NCI-H1105 (cell line): ENCODE measurements around the gene SLC4A4.
"Not testable (repeated sequence)": the region's sequence is repeated elsewhere in the genome, so short reads cannot be mapped to it uniquely, and the experiment has no call there.

Experiments
- DNase-seq: peaks from one replicate; lab custom pipeline; 2025; lab: John Stamatoyannopoulos, UW

SLC4A4 gene

DNA sequence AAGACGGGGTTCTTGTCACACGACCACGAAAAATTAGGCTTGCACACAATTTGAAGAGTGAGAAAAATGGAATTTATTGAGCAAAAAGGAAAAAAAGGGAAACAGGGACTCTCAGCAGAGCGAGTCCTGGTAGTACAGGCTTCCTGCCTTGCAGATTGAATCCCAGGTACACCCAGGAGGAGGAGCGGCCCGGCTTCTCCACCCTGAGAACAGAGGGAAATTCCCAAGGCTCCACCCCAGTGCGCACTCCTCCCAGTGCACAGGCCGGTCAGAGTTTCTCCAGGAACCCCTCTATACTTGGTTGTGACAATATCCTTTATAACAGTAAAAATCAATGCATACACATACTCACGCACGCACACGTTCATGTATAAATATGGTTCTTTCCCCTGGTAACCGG is 22.0 kb downstream of the SLC4A4 start:
- no peak for DNase-seq

DNA sequence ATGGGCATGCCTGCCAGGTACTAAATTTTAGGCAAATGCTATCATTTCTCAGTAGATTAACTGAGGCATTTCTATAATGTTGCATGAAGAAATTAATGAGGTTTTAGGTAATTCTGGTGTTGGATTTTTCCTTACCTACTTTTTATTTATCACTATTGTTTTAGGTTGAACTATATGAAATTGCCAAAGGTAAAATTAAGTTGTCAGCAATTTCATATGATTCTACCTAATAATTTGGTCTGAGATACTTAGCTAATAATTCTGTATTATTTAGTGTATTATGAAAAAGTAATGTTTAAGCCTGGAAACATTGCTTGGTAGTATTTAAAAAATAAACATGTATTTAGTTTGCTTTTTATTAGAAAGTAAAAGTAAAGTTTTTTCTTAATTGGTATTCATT is 22.7 kb downstream of the SLC4A4 start:
- DNase-seq = no peak

DNA sequence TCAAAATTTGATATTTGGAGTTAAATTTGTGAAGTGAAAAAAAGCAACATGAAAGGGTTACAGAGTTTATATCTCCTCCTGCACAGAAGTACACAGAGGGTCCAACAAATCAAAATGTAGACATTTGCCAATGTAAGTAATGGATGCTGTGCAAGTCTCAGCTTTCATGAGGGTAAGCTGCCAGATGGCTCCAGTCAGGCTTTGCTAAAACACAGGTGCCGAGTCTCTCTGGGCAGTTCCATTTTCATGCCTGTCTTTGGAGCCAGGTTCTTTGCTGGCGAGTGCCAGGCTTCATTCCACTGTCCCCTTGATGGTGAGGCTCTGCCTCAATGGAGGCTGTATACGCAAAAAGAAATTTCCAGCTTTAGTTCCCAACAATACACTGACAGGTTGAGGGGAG is 27.9 kb downstream of the SLC4A4 start:
- DNase-seq = no peak

DNA sequence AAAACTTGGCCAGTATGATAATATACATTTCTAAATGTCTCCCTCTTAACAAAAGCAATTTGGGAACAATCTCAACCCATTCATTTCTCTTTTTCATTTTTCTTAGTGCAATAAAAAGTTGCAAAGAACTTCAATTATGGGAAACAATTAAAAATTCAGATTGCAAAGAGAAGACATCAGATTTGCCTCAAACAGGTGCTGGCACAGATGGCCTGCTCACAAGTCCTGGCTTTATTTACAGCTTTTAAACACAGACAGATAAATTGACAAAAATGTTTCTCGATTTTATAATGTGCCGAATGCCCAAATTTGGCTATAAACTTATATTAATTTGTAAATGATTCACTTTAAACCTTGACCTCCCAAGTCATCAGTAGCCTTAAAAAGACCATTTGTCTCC is 28.7 kb downstream of the SLC4A4 start:
- no peak for DNase-seq

DNA sequence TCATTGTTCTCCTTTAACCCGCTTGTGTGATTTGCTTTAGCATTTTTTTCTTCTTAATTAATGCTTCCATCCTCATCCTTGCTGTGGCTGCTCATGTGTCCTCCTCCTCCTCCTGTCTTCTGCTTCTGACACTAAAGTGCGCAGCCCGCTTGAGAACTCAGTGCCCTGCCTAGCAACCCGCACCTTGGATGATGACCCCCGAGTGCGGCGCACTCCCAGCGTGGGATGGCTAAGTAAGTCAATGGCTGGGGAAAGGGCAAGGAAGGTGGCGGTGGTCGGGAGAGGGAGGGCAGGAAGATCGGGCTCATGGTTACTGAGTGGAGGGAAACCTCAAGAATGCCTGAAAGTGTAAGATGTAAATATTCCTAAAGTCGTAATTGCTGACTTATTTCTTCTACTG is 30.1 kb downstream of the SLC4A4 start:
- no peak for DNase-seq

DNA sequence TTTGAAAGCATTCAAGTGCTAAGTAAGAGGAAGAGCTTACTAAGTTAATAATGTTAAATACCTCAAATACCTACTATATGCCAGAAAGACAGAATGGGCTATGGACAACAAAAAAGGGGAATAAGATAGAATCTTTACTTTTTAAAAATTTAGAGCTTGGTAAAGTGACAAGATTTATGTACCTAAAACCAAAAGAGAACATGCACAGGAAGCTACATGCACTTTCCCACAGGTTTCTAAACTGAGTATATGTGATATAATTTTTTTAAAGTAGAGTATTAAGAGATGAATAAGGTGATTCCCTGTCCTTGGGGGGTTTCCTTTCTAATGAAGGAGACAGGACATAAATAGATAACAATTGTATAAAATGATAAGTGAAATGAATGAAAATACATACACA is 30.7 kb downstream of the SLC4A4 start:
- no peak for DNase-seq

DNA sequence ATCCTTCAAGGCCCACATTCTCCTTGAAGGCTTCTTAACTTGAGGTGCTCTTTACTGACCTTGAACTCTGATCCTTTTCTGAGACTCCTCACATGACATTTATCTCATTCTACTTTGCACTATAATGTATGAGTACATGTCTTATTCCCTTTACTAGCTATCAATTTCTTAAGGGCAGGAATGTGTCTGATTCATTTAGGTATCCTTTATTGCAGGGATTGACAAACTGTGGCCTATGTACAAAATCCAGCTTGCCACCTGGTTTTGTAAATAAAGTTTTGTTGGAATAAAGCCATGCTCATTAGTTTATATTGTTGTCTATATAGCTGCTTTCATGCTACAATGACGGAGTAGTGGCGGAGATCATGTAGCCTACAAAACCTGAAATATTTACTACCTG is 36.7 kb downstream of the SLC4A4 start:
- DNase-seq = no peak

DNA sequence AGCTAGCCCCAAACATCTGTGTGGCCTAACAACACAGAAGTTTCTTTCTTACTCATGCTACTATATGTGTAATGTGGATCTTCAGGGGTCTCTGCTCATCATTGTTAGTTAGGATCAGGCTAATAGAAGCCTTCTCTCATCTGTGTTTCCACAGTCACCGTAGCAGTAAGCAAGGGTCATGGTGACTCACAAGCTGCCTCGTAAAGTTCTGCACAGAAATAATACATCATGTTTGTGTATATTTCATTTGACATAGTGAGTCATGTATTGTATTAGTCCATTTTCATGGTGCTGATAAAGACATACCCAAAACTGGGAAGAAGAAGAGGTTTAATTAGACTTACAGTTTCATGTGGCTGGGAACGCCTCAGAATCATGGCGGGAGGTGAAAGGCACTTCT is 38.7 kb downstream of the SLC4A4 start:
- DNase-seq = no peak

DNA sequence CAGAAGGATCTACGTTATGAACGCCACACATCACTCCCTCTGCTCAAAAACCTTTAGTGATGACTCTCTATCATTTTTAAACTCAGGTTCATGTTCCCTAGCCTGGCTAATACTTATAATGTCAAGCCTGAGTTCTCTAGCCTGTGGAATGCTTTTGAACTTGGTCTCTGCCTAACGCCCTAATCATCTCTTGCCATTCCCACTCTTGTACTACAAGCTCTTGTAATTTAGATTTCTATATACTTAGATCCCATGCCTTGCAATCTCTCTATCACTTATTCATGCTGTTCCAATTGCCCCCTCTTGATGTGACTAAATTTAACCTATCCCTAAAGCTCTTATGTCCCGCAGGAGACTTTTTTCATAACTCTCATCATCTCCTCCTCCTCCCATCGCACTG is 40.3 kb downstream of the SLC4A4 start:
- no peak for DNase-seq

DNA sequence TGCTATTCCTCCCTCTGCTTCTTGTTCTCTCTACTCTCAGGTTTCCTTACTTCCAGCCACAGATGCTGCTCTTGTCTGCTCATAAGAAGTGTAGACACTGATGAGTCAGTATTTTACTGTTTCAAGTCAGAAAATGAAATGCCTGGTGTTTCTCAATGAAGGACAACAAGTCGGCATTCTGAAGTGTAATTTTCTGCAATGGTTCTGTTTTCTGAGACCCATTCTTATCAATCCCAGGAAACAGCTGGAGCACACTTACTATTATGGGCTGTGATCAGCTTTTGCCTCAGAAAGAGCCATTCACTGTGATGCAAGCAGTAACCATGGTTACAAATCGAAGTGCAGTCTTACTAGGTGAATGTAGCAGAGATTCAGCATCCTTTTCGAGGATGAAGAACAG is 42.0 kb downstream of the SLC4A4 start:
- no peak for DNase-seq

DNA sequence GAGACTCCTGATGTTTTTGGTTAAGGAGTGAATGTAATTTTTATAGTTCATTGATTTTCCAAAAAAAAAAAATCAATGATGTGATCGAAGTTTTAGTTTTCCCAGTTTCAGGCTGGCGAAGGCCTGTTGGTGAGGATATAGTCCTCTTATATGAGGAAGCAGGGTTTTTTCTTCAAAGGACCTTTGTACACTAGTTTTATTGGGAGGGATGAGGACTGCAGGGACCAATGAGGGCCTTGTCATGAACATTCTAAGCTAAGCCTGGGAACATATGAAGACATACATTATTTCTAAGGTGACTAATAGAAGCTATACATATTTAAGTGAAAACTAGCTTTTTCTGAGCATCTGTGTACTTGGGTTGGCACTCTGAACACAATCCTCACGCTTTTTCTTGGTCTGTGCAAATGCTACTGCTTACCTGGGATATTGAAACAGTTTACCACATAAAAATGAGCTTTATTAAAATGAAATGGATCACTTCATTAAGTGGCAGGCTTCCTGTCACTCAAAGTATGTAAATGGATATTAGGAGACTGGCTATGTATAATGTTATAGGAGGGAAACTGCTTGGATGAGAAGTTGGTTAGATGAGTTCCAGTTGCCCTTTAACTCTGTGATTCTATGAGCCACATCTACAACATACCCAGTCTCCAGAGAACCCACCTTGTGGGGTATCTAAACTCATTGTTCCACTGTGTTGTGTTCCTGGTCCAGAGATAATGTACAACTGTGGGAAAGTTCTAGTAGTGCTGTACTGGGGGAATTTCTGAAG is 43.5 kb downstream of the SLC4A4 start:
- DNase-seq = no peak

DNA sequence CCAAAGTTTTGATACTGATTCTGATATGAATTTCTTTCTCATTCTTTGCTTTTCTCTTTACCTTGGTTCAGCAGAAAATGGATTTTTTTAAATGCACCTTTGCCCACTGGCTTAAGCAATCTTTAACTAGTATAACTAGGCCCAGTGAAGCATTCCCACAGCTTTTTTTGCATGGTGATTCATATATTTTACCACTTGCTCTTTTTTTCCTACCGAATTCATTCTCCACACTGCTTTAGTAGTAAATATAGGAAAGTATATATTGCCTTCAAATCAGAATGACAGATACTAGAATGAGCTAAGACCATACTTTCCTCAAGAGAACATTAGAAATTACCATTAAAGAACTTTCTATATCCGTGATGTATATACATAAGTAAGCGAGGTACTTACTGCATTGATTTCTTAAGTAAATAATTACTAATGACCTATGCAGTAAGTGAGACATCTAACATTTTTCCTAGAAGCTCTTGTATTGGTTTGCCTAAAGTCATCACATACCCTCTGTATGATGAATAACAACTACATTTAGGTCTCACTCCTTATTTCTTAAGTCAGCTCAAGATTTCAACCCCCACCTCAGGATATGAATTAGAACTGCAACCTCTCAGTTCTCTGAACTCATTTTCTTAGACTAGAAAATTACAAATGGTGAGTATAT is 44.2 kb downstream of the SLC4A4 start:
- no peak for DNase-seq

DNA sequence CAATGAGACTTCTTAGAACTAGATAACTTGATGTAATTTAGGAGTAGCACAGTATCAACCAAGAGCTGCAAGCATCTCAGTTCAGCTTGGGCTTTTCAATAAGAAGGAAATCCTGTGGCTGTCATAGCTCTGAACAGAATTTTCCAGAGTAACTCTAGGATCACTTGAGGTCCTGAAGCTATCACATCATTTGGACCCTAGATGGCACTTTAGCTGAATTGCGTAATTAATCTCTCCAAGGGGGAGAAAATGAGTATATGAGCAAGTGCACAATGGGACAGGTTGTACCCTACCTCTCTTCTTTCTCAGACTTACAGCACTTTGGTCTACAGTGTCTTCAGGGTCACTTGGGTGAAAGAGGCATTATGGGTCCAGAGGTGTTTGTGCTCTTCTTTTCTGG is 45.2 kb downstream of the SLC4A4 start:
- no peak for DNase-seq

DNA sequence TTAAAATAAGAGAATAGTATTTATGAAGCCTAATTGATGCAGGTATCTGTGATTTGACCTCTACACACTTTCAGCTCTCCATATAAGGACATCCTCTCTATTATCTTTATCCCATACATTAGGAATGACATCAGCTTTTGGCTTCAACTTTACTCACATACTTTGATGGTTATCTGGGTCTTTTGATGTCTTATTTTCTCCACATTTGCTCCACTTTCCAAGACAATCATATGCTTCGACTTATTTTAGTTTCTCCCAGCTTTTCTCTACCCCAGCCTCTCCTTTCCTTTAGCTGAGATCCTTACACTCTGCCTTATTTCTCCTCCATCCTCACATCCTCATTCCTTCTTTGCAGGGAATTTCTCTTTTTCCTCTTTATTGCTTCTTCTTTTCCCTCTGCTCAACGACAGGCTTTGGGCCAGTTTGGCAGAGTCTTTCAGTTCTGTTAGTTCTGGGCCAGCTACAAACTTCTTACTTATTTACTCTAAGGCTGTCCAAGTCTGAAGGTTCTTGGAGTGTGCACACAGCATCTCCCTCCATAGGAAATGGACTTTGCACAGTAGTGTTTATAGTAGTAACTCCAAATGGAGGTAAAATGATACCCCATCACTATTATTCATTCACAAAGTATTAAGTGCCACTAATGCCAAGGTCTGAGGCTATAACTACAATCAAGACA is 50.5 kb downstream of the SLC4A4 start:
- no peak for DNase-seq

DNA sequence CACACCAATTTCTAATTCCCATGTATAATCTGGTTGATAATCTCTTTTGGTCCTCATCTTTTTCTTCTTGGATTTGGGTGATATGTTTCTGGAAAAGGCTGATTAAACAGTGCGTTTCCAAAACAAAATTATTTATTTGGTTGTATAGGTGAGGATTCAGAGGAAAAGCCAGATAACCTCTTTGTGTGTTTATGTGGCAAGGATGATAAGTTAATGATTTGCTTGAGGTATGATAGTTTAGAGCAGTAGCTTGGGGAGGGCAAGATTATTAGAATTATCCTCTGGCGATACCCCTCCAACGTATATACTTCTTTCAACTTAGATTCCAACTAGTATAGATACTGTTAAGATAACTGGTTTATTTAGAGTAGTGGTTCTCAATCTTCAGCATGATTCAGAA is 53.3 kb downstream of the SLC4A4 start:
- DNase-seq = no peak

DNA sequence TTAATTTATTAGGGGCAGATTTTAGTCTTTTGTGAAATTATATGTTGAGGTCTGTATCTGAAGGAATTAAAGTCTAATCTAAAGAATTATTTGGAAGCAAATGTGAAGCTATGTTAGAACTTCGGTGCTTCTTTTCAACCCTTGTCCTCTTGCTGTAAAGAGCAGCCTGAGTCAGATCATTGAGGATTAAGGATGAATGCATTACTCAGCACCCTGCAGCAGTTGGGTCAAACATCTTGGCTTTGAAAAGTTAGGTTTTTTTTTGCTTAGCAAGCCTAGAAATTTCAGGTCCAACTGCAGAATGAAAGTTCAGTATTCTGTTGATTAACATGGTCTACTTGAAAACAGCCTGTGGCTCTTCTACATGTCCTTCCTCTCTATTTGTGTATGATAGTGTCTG is 57.6 kb downstream of the SLC4A4 start:
- no peak for DNase-seq

DNA sequence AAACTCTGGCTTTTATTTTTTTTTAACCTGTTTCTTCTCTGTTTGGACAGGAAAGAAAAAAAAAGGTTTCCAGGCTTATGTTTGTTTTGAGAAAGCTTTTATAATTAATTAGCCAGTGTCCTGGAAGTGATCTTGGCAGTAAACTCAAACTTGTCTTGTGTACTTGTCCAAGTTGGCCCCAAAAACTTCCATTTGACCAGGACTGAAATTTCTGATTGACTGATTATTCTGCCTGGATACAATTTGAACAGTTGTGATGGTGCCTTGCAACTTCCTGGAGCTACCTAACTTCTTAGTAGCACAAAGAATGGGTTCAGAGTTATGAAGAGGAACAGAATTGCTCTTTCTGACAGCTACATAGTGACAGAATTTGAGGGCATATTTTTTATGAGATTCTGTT is 62.0 kb downstream of the SLC4A4 start:
- DNase-seq = no peak

DNA sequence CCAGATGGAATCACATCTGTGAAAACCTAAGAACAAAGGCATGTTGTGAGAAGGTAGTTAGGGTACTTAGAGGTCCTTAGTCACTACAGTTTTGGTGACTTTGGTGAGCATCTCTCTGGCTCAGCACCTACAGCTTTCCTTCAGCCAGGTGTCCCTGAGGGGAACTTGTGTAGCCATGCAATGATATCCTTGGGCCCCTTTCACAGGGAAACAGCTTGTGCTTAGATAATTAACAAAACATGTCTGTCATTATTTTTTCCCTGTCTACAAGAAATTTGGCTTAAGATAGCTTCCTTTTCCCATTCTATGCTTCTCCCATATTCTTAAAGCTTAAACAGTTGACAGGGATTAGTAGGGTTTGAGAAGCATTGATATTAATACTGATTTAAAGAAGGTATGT is 63.8 kb downstream of the SLC4A4 start:
- DNase-seq = no peak

DNA sequence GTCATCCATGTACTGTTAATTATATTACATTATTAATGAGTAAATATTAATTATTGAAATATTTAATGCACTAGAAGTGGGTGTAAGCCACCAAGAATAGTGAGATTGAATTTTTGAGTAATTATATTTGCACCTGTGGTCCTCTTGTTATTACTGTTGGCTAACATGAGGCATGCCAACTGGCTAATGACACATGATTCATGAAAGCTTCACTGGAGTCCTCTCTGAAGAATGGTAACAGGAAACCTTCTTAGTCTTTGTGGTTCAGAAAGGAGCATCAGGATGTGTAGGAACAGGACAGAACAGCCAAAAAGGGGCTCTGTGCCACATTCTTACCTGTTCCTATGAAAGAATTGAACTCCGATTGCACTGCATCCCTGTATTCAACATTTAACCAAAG is 65.2 kb downstream of the SLC4A4 start:
- no peak for DNase-seq

DNA sequence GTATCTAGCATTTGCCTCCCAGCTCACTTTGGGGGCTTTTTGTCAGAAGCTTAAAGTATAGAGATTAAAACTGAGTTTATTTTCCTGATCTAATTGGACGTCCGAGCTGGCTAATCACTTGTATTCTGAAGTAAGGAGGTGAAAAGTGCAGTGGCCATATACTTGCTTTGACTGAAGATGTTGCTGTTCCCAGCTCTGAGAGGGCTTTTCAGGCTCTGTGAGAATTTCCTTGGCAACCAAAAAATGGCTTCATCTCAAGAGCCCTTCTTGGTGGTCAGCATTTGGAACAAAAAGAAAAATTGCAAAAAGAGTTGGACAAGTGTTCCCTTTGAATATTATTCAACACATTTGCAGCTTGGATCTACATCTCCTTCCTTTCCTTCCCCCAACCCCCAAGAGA is 67.0 kb downstream of the SLC4A4 start:
- no peak for DNase-seq

DNA sequence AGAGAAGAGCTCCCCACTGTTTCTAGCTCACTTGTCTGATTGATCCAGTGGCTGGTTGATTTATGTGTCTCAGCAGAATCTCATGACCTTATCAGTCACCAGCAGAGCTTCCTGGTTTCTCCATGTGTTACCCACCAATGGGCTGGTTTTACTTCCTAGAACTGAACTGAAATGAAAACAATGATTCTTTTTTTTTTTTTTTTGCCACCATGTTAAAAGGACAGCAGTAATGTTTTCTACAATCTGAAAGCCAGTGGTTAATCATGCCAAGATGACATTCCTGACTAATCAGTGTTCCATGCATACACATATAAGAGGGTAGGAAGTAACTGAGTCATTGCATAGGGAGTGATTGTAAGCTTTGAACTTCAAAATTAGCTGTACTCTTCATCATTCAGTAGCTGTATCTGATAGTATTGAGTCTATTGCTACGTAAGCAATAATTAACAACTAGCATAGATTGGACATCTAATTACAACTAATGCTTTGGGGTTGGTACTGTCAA is 67.7 kb downstream of the SLC4A4 start:
- DNase-seq = no peak

DNA sequence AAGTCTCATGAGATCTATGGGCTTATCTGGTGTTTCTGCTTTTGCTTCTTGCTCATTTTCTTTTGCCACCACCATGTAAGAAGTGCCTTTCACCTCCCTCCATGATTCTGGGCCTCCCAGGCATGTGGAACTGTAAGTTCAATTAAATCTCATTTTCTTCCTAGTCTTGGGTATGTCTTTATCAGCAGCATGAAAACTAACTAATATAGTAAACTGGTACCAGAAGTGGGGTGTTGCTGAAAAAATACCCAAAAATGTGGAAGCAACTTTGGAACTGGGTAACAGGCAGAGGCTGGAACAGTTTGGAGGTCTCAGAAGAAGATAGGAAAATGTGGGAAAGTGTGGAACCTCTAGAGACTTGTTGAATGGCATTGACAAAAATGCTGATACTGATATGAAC is 70.1 kb downstream of the SLC4A4 start:
- DNase-seq = not testable (repeated sequence)

DNA sequence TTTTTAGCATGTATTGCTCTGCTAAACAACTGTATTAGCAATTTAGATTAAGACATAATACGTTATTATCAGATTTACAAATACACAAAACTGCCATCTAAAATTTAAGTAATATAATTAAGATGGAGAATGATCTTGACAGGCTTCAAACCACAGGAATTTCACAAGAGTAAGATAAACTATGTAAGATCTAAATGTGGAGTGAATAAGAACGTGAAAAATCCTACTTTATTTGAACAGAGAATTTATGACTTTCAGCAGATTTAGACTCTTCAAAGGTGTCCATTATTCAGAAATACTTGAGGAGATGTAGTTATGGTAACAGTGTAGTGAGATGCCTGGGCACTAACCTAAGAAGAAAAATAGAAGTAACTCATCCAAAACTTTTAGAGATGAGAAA is 73.2 kb downstream of the SLC4A4 start:
- no peak for DNase-seq
